Mucosa of descending colon (tissue), 3 donors: ENCODE measurements around the gene CHRDL2. TPM values are rescaled to one million over a fixed set of nuclear protein-coding genes. Genes with fewer than 3 reads are reported as not detected.

Experiments used
- ATAC-seq: fragments of 200-7000 bp; cut with Tn5 transposase; one replicate; pipeline ENCODE4 v1.9.1; 2020; ENCODE audit warnings: mild to moderate bottlenecking, moderate library complexity
- DNase-seq, 3 donors: peaks; one replicate each; pipeline ENCODE4 v3.0.0-alpha.2; 2020
- H3K36me3 ChIP-seq: fragments of 200-600 bp; one replicate; pipeline ENCODE4 v1.8.0; 2021; ENCODE audit warnings: low read depth, mild to moderate bottlenecking
- H3K4me1 ChIP-seq: fragments of 200-600 bp; one replicate; pipeline ENCODE4 v1.8.0; 2021; ENCODE audit warnings: low read depth, mild to moderate bottlenecking
- H3K4me3 ChIP-seq: fragments of 200-600 bp; one replicate; pipeline ENCODE4 v1.8.0; 2021; ENCODE audit warnings: mild to moderate bottlenecking
- H3K9me3 ChIP-seq: fragments of 200-600 bp; one replicate; pipeline ENCODE4 v1.8.0; 2021; ENCODE audit warnings: mild to moderate bottlenecking
- intact Hi-C, 2 donors: fragments of 100-400 bp; cut with DNase I in 1 of 2; cut with micrococcal nuclease in 1 of 2; formaldehyde crosslinking; loops; one replicate each; pipeline versions ENCODE4 v1.11.0 to v1.11.1; 2022; cut with DNase I, micrococcal nuclease
- total RNA-seq, 3 donors: library from RNA; stranded (reverse); fragmentation: NEBNext Ultra II Directional in 2 of 3; extraction: Animal tissue kit (Norgen Biotek cat#: 25700) in 2 of 3; gene quantifications; one replicate each; pipeline versions ENCODE4 v1.2.1 to v1.2.4, GENCODE V29; 2021 to 2023
- TF ChIP-seq, protein P1 (sequence below): fragments of 200-600 bp; IDR thresholded peaks from one replicate; pipeline ENCODE4 v1.8.0; 2022; ENCODE audit warnings: antibody characterized with exemption, mild to moderate bottlenecking
- donor health status: DM: no; HTN: no; CAD: no; lungs with moderate emphysema.
- donor health status: DM: no; HTN: no; CAD: no.
- donor health status: DM: no; HTN: yes; CAD: no.

CHRDL2 gene
- total RNA-seq, 3 donors from 2014 or later: 41.2 to 52.2 TPM; not detected in 1

- no peaks in the 10 kb centered on the region for H3K4me1 ChIP-seq
- no peak overlapping the region for H3K4me3 ChIP-seq
- intact Hi-C loops: no loop called here
- DNase-seq (no peak), ATAC-seq (no peak)
- H3K36me3 ChIP-seq: no peaks in the 10 kb centered on the region
- H3K9me3 ChIP-seq: no peaks in the 10 kb centered on the region
- TF ChIP-seq, protein P1, sequence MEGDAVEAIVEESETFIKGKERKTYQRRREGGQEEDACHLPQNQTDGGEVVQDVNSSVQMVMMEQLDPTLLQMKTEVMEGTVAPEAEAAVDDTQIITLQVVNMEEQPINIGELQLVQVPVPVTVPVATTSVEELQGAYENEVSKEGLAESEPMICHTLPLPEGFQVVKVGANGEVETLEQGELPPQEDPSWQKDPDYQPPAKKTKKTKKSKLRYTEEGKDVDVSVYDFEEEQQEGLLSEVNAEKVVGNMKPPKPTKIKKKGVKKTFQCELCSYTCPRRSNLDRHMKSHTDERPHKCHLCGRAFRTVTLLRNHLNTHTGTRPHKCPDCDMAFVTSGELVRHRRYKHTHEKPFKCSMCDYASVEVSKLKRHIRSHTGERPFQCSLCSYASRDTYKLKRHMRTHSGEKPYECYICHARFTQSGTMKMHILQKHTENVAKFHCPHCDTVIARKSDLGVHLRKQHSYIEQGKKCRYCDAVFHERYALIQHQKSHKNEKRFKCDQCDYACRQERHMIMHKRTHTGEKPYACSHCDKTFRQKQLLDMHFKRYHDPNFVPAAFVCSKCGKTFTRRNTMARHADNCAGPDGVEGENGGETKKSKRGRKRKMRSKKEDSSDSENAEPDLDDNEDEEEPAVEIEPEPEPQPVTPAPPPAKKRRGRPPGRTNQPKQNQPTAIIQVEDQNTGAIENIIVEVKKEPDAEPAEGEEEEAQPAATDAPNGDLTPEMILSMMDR: no peak
Observed at GRCh38 chr11:74734559-74734925, 3.3 kb upstream of the CHRDL2 start.

DNA sequence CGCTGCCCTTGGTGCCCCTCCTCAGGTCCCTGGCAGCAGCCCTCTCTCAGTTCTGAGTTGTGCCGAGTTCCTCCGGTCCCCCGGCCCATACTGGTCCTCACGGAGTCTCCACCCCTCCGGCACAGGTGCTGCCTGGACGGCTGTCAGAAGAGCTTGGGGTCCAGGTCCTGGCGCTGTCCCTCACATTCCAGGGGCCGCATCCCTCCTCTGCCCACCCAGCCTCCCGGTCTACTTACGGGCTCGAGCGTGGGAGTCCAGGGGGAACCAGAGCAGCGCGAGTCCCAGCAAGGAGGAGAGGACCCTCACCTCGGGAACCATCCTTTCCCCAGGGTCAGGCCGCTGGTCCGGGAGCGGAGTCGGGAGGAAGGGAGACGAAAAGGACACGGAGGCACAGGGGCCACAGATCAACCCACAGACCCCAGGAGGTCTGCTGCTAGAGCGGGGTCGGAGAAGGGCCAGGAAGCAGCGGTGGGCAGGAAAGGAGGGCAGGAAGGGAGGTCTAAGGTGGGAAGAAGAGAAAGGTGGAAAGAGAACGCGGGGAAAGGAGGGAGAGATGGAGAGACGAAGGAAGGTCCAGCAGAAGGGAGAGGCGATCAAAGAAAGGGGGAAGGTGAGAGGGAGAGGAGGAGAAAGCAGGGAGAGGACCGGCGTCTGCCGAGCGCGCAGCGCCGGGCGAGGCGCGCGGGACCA is 510 bp downstream of the CHRDL2 start:
- DNase-seq: no peak
- Histone ChIP-seq H3K4me1 (peaks cover 6% of the 10 kb centered on the region), H3K9me3 (no peaks in the 10 kb centered on the region), H3K36me3 (no peaks in the 10 kb centered on the region), H3K4me3 (no peak overlapping the region)
- TF ChIP-seq, protein P1: no peak
- no peak for ATAC-seq
- intact Hi-C loops: no loop called here

DNA sequence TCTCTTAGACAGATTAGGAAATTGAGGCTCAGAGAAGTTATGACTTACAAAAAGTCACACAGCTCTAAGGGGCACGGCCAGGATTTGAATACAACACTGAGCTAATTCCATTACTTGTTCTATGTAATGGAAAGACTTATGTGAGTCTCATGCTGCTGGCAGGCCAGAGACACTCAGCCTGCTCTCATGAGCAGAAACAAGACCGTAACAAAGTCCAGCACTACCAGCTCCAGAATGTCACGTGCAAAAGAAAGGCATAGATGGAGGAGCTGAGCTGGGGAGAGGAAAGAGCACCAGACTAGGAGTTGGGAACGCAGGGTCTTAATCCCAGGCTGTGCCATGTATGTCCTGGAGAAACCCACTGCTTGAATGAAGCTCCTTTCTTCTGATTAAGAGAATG is 1.8 kb downstream of the CHRDL2 start:
- no peaks in the 10 kb centered on the region for H3K9me3 ChIP-seq
- ATAC-seq (no peak), DNase-seq (no peak)
- intact Hi-C loops: loop anchor here in 1 of 2 donors (5.0 kb wide), 1 partner anchor 117 kb away; no protein-coding TSS in a partner anchor
- H3K4me3 ChIP-seq: no peak overlapping the region
- H3K36me3 ChIP-seq: no peaks in the 10 kb centered on the region
- peaks cover 6% of the 10 kb centered on the region for H3K4me1 ChIP-seq
- TF ChIP-seq, protein P1: no peak

DNA sequence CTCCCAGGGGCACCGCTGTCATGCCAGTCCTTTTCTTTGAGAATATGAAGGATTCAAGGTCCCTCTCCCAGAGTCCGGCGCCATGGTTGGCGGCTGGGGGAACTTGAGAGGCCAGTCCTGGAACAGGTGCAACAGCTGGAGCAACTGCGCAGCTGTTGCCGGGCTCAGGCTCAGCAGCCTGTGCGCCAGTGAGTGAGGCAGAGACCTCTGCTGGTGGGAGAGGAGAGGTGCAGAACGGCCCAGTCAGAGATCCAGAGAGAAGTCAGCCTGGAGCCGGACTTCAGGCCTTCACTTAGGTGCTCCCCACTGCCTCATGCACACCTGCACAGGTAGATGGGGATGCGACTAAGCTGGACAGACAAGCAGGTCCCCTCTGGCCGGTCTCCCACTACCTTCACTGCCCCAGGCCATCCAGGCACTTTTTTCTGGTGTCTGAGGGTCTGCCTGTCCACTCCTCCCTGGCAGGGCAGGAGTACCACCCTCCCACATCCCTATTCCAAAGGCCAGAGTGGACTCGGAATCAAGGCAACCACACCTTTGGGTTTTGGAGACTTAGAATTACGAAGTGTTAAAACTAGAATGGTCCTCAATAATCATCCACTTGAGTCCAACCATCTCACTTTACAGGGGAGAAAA is 4.6 kb downstream of the CHRDL2 start:
- no peaks in the 10 kb centered on the region for H3K9me3 ChIP-seq
- TF ChIP-seq, protein P1: peak; percentile 78
- H3K4me3 ChIP-seq: no peak overlapping the region
- no peaks in the 10 kb centered on the region for H3K36me3 ChIP-seq
- DNase-seq (peak; percentile 69 to 79 (median 74)), ATAC-seq (peak; percentile 97)
- intact Hi-C loops: loop anchor here in 1 of 2 donors (5.0 kb wide), 1 partner anchor 114 kb away; no protein-coding TSS in a partner anchor
- H3K4me1 ChIP-seq: peaks cover 6% of the 10 kb centered on the region

DNA sequence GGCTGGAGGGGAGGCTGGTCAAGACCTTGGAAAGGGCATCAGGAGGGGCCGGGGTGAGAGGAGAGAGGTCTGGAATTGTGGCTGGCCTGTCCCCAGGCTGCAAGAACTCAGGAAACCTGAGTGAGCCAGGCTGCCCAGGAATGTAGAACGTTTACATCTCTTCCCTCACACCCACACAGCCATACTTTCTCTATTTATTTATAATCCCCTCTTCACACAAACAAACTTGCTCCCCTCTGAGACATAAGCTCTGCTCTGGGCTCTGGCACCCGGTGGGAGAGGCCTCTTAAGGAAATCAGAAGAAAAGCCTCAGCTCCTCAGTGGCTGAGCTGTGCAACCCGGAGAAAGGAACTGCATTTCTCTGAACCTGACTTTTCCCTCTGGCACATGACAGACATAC is 5.5 kb downstream of the CHRDL2 start:
- Histone ChIP-seq H3K9me3 (no peaks in the 10 kb centered on the region), H3K36me3 (no peaks in the 10 kb centered on the region), H3K4me1 (peaks cover 6% of the 10 kb centered on the region), H3K4me3 (no peak overlapping the region)
- DNase-seq (no peak), ATAC-seq (no peak)
- intact Hi-C loops: loop anchor here in 1 of 2 donors (5.0 kb wide), 1 partner anchor 113 kb away; no protein-coding TSS in a partner anchor
- TF ChIP-seq, protein P1: no peak
